Nephron (organoid): ENCODE data around the gene VPS26C.

Experiments
- H3K27ac Mint-ChIP-seq, 3 experiments: 2 replicates each; pipeline ENCODE4 v1.8.0; 2020; ENCODE audit warnings: mixed read lengths in 3 of 3, mild to moderate bottlenecking in 2 of 3, moderate library complexity in 1 of 3
- H3K27me3 Mint-ChIP-seq: 2 replicates; pipeline ENCODE4 v1.8.0; 2021; ENCODE audit warnings: low read depth, mild to moderate bottlenecking, moderate library complexity, mixed read lengths
- H3K36me3 Mint-ChIP-seq: 2 replicates; pipeline ENCODE4 v1.8.0; 2020; ENCODE audit warnings: low read depth, mixed read lengths
- H3K4me1 Mint-ChIP-seq: 2 replicates; pipeline ENCODE4 v1.8.0; 2020; ENCODE audit warnings: mixed read lengths
- H3K4me3 Mint-ChIP-seq, 3 experiments: 2 replicates each; pipeline ENCODE4 v1.8.0; 2020; ENCODE audit warnings: mild to moderate bottlenecking in 3 of 3, mixed read lengths in 3 of 3, moderate library complexity in 2 of 3
- H3K9me3 Mint-ChIP-seq: 2 replicates; pipeline ENCODE4 v1.8.0; 2020; ENCODE audit warnings: mixed read lengths
- TF ChIP-seq, protein P1 (sequence below), 3 experiments: fragments of 200-600 bp; sonication (generic); IDR thresholded peaks; one replicate each; pipeline ENCODE4 v1.5.0; 2021; ENCODE audit warnings: antibody characterized with exemption in 3 of 3; ENCODE audit not compliant: unreplicated experiment in 3 of 3

VPS26C gene

DNA sequence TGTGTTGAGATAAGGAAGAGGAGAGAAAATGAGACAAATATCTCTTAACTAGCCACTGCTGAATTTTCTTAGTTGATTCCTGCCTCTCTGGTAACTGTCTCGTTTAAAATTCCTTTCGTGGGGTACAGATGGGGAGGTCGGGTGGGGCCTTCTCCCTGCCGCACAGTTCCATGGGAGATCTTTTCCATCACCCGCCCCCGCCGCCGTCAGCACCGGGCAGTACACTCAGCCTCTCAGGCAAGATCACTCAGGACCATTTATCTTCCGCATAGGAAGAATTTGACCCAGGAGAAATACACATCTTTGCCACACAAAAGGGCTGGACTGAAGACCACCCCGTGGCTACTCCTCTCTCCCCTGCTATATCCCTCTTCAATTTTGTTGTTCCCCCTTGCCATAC lies 2.3 kb upstream of the VPS26C start:
- peaks cover 5% of the 10 kb centered on the region for H3K36me3 Mint-ChIP-seq

GRCh38 chr21:37268186-37268503 lies 1.0 kb upstream of the VPS26C start:
- TF ChIP-seq, protein P1, sequence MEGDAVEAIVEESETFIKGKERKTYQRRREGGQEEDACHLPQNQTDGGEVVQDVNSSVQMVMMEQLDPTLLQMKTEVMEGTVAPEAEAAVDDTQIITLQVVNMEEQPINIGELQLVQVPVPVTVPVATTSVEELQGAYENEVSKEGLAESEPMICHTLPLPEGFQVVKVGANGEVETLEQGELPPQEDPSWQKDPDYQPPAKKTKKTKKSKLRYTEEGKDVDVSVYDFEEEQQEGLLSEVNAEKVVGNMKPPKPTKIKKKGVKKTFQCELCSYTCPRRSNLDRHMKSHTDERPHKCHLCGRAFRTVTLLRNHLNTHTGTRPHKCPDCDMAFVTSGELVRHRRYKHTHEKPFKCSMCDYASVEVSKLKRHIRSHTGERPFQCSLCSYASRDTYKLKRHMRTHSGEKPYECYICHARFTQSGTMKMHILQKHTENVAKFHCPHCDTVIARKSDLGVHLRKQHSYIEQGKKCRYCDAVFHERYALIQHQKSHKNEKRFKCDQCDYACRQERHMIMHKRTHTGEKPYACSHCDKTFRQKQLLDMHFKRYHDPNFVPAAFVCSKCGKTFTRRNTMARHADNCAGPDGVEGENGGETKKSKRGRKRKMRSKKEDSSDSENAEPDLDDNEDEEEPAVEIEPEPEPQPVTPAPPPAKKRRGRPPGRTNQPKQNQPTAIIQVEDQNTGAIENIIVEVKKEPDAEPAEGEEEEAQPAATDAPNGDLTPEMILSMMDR (IDR thresholded peaks at IDR 0.05; ENCODE audit: unreplicated experiment in 3 of 3) = no peak
- Mint-ChIP-seq H3K4me1 (peaks cover 28% of the 10 kb centered on the region), H3K36me3 (peaks cover 6% of the 10 kb centered on the region), H3K4me3 (peak overlapping the region; percentile 93 to 98 (median 95)), H3K9me3 (no peaks in the 10 kb centered on the region), H3K27me3 (no peaks in the 10 kb centered on the region), H3K27ac (peak overlapping the region; percentile 93 to 99 (median 99))

More for the DNA sequence above, 2.3 kb upstream of the VPS26C start:
- H3K27me3 Mint-ChIP-seq = peaks cover 6% of the 10 kb centered on the region
- H3K27ac Mint-ChIP-seq = peak overlapping the region; percentile 82 to 99 (median 93)
- peaks cover 26% of the 10 kb centered on the region for H3K4me1 Mint-ChIP-seq
- peak overlapping the region; percentile 93 to 98 (median 95) for H3K4me3 Mint-ChIP-seq
- no peaks in the 10 kb centered on the region for H3K9me3 Mint-ChIP-seq
- TF ChIP-seq, protein P1 (IDR thresholded peaks at IDR 0.05; ENCODE audit: unreplicated experiment in 3 of 3) = no peak

DNA sequence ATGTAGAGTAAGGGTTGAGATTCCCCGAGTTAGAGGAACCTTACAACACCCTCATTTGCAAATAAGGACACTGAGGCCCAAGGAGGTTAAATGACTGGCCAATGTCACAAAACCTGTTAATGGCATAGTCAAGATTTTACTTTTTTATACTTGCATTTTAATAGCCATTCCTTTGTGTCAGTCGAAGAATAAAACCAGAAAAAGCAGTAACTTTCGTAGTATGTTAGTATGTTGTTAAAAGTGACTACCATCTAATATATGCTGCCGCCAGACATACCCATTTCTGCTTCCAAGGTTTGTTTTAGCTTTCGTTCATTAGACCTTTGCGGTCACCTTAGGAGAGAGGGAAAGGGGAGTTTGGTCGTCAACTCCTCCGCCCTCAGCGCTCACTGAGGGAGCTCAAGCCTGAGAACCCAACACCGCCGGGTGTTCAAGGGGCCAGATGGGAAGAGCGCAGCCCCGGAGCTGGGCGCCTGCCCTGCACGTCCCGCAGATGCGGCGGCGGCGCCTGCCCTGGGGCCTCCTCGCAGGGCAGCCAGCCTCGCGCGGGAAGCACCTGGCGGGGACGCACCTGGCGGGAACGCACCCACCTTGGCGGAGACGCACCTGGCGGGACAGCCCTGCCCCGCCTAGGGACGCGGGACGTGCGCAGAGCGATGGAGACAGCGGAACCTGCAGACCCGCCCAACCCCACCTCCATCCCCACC lies 466 bp downstream of the VPS26C start:
- TF ChIP-seq, protein P1 (IDR thresholded peaks at IDR 0.05; ENCODE audit: unreplicated experiment in 3 of 3) = no peak
- H3K4me1 Mint-ChIP-seq = peaks cover 28% of the 10 kb centered on the region
- no peaks in the 10 kb centered on the region for H3K27me3 Mint-ChIP-seq
- H3K9me3 Mint-ChIP-seq = no peaks in the 10 kb centered on the region
- peak overlapping the region; percentile 93 to 98 (median 95) for H3K4me3 Mint-ChIP-seq
- H3K36me3 Mint-ChIP-seq = peaks cover 10% of the 10 kb centered on the region
- H3K27ac Mint-ChIP-seq = peak overlapping the region; percentile 93 to 99 (median 99)

- peaks cover 10% of the 10 kb centered on the region for H3K36me3 Mint-ChIP-seq
- peak overlapping the region; percentile 17 to 56 (median 26) for H3K27ac Mint-ChIP-seq
- TF ChIP-seq, protein P1 (IDR thresholded peaks at IDR 0.05; ENCODE audit: unreplicated experiment in 3 of 3) = no peak
- H3K4me3 Mint-ChIP-seq = peak overlapping the region; percentile 58 to 78 (median 73)
- peaks cover 29% of the 10 kb centered on the region for H3K4me1 Mint-ChIP-seq
- no peaks in the 10 kb centered on the region for H3K9me3 Mint-ChIP-seq
- H3K27me3 Mint-ChIP-seq = no peaks in the 10 kb centered on the region
These were observed 2.3 kb downstream of the VPS26C start for GRCh38 chr21:37264808-37265207.

DNA sequence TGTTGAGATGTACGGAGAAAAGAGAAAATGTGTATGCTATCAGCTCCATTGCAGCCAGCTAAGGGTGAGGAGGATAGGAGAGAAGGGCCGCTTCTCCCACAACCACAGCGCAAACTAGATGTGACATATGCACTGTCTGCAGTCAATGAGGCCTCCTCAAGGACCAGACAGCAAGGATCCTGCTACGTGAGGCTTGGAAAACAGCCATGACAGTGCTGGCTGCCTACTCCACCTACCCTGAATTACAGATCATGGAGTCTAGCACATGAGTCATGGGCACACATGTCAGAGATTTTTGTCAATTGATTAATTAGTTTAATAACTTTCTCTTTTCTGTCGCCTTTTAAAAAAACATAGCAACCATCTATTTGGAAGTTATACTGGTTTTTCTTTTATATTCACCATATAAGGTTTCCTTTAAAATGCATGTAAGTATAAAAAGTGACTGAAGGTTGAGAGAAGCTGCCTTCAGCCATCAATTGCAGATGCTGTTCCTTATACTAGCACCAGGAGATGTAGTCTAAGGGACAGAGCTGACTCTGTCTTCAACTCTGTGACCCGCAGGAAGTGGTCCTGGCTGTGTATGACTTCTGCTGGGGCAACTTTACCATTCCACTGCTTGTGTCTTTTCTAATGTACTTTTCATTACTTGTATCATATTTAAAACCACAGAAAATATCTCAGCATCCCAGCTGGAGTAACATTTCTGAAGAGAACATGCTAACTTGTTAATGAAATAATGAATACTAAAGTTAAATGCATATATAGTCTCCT lies 3.1 kb downstream of the VPS26C start:
- Mint-ChIP-seq H3K9me3 (no peaks in the 10 kb centered on the region), H3K36me3 (peaks cover 10% of the 10 kb centered on the region), H3K4me3 (peak overlapping the region; percentile 58 to 78 (median 73)), H3K4me1 (peaks cover 34% of the 10 kb centered on the region), H3K27me3 (no peaks in the 10 kb centered on the region), H3K27ac (peak overlapping the region; percentile 26 to 56 (median 53))
- TF ChIP-seq, protein P1 (IDR thresholded peaks at IDR 0.05; ENCODE audit: unreplicated experiment in 3 of 3) = no peak
